ENCODE results near the gene POLL. TPM values are rescaled to one million over a fixed set of nuclear protein-coding genes. Genes with fewer than 3 reads are reported as not detected.
"Not testable (repeated sequence)": the region's sequence is repeated elsewhere in the genome, so short reads cannot be mapped to it uniquely, and the experiment has no call there.

POLL gene
- polyA plus RNA-seq (2013, experiment 1 of 2): 9.4 TPM
- 10.0 TPM for polyA plus RNA-seq (2013, experiment 2 of 2)

DNA sequence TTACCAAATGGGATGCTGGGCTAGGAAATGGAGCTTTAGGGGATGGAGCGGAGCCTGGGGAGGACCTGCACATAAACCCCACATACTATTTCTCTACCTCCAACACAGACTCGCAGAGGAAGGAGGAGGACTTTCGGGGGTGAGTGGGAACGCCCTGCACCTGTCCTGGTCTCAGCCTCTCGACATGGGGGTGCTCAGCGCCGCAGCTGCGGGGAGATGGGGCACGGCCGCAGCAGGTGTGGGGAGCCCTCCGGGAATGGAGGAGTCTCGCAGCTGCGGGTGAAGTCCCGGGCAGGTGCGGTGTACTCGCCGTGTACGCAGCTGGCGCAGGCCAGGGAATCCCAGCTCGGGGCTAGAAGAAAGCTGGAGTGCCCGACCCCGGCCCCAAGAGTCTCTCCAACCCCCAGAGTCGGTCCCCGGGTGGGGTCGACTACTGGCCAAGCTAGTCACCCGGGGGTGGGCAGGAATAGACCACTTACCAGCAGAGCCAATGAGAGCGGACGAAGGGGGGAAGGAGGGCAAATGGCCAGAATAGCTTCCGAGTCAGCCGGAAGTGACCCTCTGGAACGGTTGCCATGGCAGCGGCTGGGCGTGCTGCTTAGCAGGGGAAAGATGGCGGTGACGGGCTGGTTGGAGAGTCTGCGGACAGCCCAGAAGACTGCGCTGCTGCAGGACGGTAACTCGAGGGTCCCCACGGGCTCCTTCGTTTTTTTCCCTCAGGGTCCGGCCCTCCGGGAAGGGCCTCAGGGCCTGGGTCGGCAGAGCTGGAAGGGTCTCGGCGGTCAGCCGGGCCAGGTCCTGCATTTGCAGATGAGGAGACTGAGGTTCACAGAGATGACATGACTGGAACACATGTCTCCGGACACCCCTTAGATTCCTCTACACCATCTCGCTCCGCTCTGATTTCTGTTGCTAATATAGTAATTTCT, at the start of gene POLL, which contains the start of gene DPCD:
Gene POLL, minus strand, starts transcription at position 533 of the 929 bp plus-strand sequence. CDS start 897 bp downstream, outside the sequence.
Gene DPCD, plus strand, starts transcription at position 597 of the 929 bp plus-strand sequence. Its CDS starts 16 bp downstream, at position 613.
- H3K36me3 ChIP-seq (ENCODE audit: control insufficient read depth, insufficient read depth, low read length): no peaks in the 10 kb centered on the region
- H3K27ac ChIP-seq (ENCODE audit: low read depth, low read length): no peak within 1 kb of the TSS
- H3K9ac ChIP-seq (ENCODE audit: low read length): peak within 1 kb of the TSS; percentile 91
- H2AK5ac ChIP-seq (ENCODE audit: low read length): no peak within 1 kb of the TSS
- no peak within 1 kb of the TSS for H2BK120ac ChIP-seq (ENCODE audit: low read depth, low read length)
- H4K5ac ChIP-seq (ENCODE audit: low read length): no peak within 1 kb of the TSS
- H3K4me1 ChIP-seq (ENCODE audit: control insufficient read depth, low read depth, low read length): peaks cover 6% of the 10 kb centered on the region
- H3K4ac ChIP-seq (ENCODE audit: low read depth, low read length): peak within 1 kb of the TSS; percentile 44
- H3K79me2 ChIP-seq (ENCODE audit: control insufficient read depth, insufficient read depth, low read length): peaks cover 4% of the 10 kb centered on the region
- peak within 1 kb of the TSS; percentile 90 for H3K4me3 ChIP-seq (ENCODE audit: low read length)
- H3K23ac ChIP-seq (ENCODE audit: low read length): peak within 1 kb of the TSS; percentile 72
- H3K18ac ChIP-seq (ENCODE audit: low read length): peak within 1 kb of the TSS; percentile 35
- peak within 1 kb of the TSS; percentile 90 for H3K4me2 ChIP-seq (ENCODE audit: low read length)
- no peaks in the 10 kb centered on the region for H3K27me3 ChIP-seq (ENCODE audit: insufficient read depth, low read length, poor library complexity)
- H3K56ac ChIP-seq (ENCODE audit: low read length): peak within 1 kb of the TSS; percentile 96
- H2BK5ac ChIP-seq (ENCODE audit: low read length): peak within 1 kb of the TSS; percentile 13
- H2BK15ac ChIP-seq (replicated peaks; ENCODE audit: low read depth): no peak within 1 kb of the TSS
- WGBS (ENCODE audit: extremely low coverage, insufficient coverage, low lambda C conversion rate): no CpG with 5 or more reads among the region's 50 CpGs
- H3K79me1 ChIP-seq (ENCODE audit: low read length): peaks cover 7% of the 10 kb centered on the region
- H4K8ac ChIP-seq (ENCODE audit: low read depth, low read length): peak within 1 kb of the TSS; percentile 1
- DNase-seq: peak; percentile 97

DNA sequence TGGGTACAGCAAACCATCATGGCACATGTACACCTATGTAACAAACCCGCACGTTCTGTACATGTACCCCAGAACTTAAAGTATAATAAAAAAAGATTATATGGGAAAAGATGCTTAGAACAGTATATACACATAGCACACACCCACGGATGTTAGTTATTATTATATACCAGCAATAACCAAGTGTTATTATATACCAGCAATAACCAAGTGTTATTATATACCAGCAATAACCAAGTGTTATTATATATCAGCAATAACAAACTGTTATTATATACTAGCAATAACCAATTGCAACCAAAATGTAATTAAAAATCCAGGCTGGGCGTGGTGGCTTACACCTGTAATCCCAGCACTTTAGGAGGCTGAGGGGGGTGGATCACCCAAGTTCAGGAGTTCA, 45.5 kb upstream of the POLL start:
- WGBS (ENCODE audit: extremely low coverage, insufficient coverage, low lambda C conversion rate): no CpG with 5 or more reads among the region's 4 CpGs
- H3K4me1 ChIP-seq (ENCODE audit: control insufficient read depth, low read depth, low read length); H3K36me3 ChIP-seq (ENCODE audit: control insufficient read depth, insufficient read depth, low read length); H3K18ac ChIP-seq (ENCODE audit: low read length); H3K4me2 ChIP-seq (ENCODE audit: low read length); DNase-seq; H2BK120ac ChIP-seq (ENCODE audit: low read depth, low read length); H3K9ac ChIP-seq (ENCODE audit: low read length); H2AK5ac ChIP-seq (ENCODE audit: low read length); H3K23ac ChIP-seq (ENCODE audit: low read length); H2BK15ac ChIP-seq (replicated peaks; ENCODE audit: low read depth); H3K79me1 ChIP-seq (ENCODE audit: low read length); H3K56ac ChIP-seq (ENCODE audit: low read length); H2BK5ac ChIP-seq (ENCODE audit: low read length); H3K27me3 ChIP-seq (ENCODE audit: insufficient read depth, low read length, poor library complexity); H3K27ac ChIP-seq (ENCODE audit: low read depth, low read length); H4K8ac ChIP-seq (ENCODE audit: low read depth, low read length); H3K4ac ChIP-seq (ENCODE audit: low read depth, low read length); H3K4me3 ChIP-seq (ENCODE audit: low read length); H3K79me2 ChIP-seq (ENCODE audit: control insufficient read depth, insufficient read depth, low read length); H4K5ac ChIP-seq (ENCODE audit: low read length): not testable (repeated sequence)

DNA sequence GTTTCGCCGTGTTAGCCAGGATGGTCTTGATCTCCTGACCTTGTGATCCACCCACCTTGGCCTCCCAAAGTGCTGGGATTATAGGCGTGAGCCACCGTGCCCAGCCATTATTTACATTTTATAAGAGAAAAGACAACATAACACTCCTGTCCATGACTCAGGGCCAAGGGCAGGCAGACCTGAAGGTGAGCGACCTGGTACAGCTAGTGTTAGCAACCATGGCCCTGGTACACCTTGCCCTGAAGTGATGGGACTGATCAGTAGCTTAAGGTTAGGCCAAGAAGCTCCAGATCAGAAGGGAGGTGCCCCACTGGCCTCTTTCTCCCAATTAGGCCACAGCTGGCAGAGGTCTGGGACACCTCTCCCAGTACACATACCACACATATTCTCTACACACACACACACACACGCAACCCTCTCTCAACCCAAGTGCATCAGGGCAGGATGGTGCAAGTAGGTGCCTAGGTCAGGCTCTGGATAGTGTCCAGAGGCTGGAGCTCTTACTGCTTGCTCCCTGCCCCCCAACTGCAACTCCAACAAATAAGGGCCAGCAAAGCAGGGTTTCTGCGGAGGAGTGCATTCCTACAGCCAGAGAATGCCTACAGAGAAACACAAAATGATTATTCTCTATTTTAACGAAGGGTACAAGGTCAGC, 43.9 kb upstream of the POLL start:
- WGBS (ENCODE audit: extremely low coverage, insufficient coverage, low lambda C conversion rate): no CpG with 5 or more reads among the region's 8 CpGs
- Histone ChIP-seq H2AK5ac (ENCODE audit: low read length) (no peak overlapping the region), H3K56ac (ENCODE audit: low read length) (peak overlapping the region; percentile 22), H3K4ac (ENCODE audit: low read depth, low read length) (no peak overlapping the region), H3K23ac (ENCODE audit: low read length) (no peak overlapping the region), H3K27ac (ENCODE audit: low read depth, low read length) (no peak overlapping the region), H2BK5ac (ENCODE audit: low read length) (no peak overlapping the region), H3K79me1 (ENCODE audit: low read length) (peaks cover 2% of the 10 kb centered on the region), H2BK15ac (replicated peaks; ENCODE audit: low read depth) (no peak overlapping the region), H3K79me2 (ENCODE audit: control insufficient read depth, insufficient read depth, low read length) (no peaks in the 10 kb centered on the region), H3K27me3 (ENCODE audit: insufficient read depth, low read length, poor library complexity) (no peaks in the 10 kb centered on the region), H3K4me1 (ENCODE audit: control insufficient read depth, low read depth, low read length) (peaks cover 6% of the 10 kb centered on the region), H3K4me3 (ENCODE audit: low read length) (no peak overlapping the region), H3K9ac (ENCODE audit: low read length) (no peak overlapping the region), H3K36me3 (ENCODE audit: control insufficient read depth, insufficient read depth, low read length) (no peaks in the 10 kb centered on the region), H4K5ac (ENCODE audit: low read length) (no peak overlapping the region), H4K8ac (ENCODE audit: low read depth, low read length) (no peak overlapping the region), H3K4me2 (ENCODE audit: low read length) (no peak overlapping the region), H2BK120ac (ENCODE audit: low read depth, low read length) (no peak overlapping the region), H3K18ac (ENCODE audit: low read length) (no peak overlapping the region)
- DNase-seq: no peak

DNA sequence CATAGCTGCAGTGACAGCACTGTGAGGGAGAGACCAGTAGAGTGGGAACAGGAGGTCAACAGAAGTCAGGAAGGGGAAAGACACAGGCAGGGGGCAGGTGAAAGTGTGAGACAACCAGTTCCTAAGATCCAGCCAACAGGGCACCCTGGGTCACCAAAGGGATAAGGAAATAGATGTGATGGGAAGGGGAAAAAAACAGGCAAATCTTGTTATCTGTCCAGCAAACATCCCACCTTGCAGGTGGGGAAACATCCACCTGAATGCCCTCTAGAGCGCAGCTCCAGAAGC, 42.5 kb upstream of the POLL start:
- no peak overlapping the region for H3K4ac ChIP-seq (ENCODE audit: low read depth, low read length)
- H2BK120ac ChIP-seq (ENCODE audit: low read depth, low read length): no peak overlapping the region
- H3K18ac ChIP-seq (ENCODE audit: low read length): no peak overlapping the region
- peaks cover 2% of the 10 kb centered on the region for H3K79me1 ChIP-seq (ENCODE audit: low read length)
- H3K79me2 ChIP-seq (ENCODE audit: control insufficient read depth, insufficient read depth, low read length): no peaks in the 10 kb centered on the region
- H2BK15ac ChIP-seq (replicated peaks; ENCODE audit: low read depth): no peak overlapping the region
- H3K4me1 ChIP-seq (ENCODE audit: control insufficient read depth, low read depth, low read length): peaks cover 6% of the 10 kb centered on the region
- H3K4me2 ChIP-seq (ENCODE audit: low read length): no peak overlapping the region
- no peak overlapping the region for H4K8ac ChIP-seq (ENCODE audit: low read depth, low read length)
- no peaks in the 10 kb centered on the region for H3K27me3 ChIP-seq (ENCODE audit: insufficient read depth, low read length, poor library complexity)
- H3K27ac ChIP-seq (ENCODE audit: low read depth, low read length): no peak overlapping the region
- peak overlapping the region; percentile 38 for H3K56ac ChIP-seq (ENCODE audit: low read length)
- peak; percentile 72 for DNase-seq
- H4K5ac ChIP-seq (ENCODE audit: low read length): no peak overlapping the region
- H3K23ac ChIP-seq (ENCODE audit: low read length): no peak overlapping the region
- H3K36me3 ChIP-seq (ENCODE audit: control insufficient read depth, insufficient read depth, low read length): no peaks in the 10 kb centered on the region
- H3K9ac ChIP-seq (ENCODE audit: low read length): no peak overlapping the region
- H2AK5ac ChIP-seq (ENCODE audit: low read length): no peak overlapping the region
- no peak overlapping the region for H2BK5ac ChIP-seq (ENCODE audit: low read length)
- no CpG with 5 or more reads among the region's 1 CpG for WGBS (ENCODE audit: extremely low coverage, insufficient coverage, low lambda C conversion rate)
- no peak overlapping the region for H3K4me3 ChIP-seq (ENCODE audit: low read length)

DNA sequence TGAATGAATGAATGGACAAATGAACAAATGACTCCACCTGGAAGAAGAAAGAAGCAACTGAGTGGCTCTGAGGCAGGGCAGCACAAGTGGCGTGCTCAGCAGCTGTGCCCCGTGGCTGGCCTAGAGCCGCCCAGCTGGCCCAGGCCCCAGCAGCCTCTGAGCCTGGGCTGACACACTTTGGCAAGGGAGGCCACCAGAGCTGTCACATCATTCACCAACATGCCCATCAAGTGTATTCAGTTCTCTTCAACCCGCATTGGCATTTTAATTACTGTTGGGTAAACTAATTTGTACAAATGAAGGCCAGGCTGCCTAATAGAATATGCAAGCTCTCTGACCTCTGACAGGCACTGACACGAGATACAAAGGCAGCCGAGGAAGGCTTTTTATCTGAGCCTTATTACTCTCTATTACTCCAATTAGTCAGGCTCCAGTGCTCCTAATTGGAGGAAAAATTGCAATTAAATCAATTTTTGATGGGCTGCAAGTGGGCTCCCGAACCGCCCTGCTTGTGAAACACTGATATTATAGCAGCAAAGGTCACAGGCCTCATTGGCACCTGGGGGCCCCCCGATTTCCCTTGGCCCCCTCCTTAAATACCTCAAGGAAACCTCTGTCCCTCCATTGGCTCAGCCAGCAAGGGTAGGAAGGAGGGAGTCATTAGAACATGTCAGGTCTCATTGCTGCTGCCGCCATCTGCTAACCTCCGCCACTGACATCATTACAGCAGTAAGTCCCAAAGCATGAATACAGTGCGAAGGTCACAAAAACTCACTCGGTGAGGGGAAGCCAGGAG, 42.0 kb upstream of the POLL start:
- no peak overlapping the region for H3K4me3 ChIP-seq (ENCODE audit: low read length)

More for the DNA sequence above, 42.0 kb upstream of the POLL start:
- no peak overlapping the region for H3K4ac ChIP-seq (ENCODE audit: low read depth, low read length)
- H3K56ac ChIP-seq (ENCODE audit: low read length): peak overlapping the region; percentile 38
- DNase-seq: no peak
- no peak overlapping the region for H3K23ac ChIP-seq (ENCODE audit: low read length)
- peak overlapping the region; percentile 55 for H2BK5ac ChIP-seq (ENCODE audit: low read length)
- no peak overlapping the region for H2AK5ac ChIP-seq (ENCODE audit: low read length)
- H4K5ac ChIP-seq (ENCODE audit: low read length): no peak overlapping the region
- peak overlapping the region; percentile 34 for H3K18ac ChIP-seq (ENCODE audit: low read length)
- H3K9ac ChIP-seq (ENCODE audit: low read length): no peak overlapping the region
- peaks cover 2% of the 10 kb centered on the region for H3K79me1 ChIP-seq (ENCODE audit: low read length)
- peaks cover 6% of the 10 kb centered on the region for H3K4me1 ChIP-seq (ENCODE audit: control insufficient read depth, low read depth, low read length)
- no peaks in the 10 kb centered on the region for H3K27me3 ChIP-seq (ENCODE audit: insufficient read depth, low read length, poor library complexity)
- H4K8ac ChIP-seq (ENCODE audit: low read depth, low read length): no peak overlapping the region
- no peaks in the 10 kb centered on the region for H3K79me2 ChIP-seq (ENCODE audit: control insufficient read depth, insufficient read depth, low read length)
- no peak overlapping the region for H2BK15ac ChIP-seq (replicated peaks; ENCODE audit: low read depth)
- H3K4me2 ChIP-seq (ENCODE audit: low read length): no peak overlapping the region
- no peak overlapping the region for H2BK120ac ChIP-seq (ENCODE audit: low read depth, low read length)
- no peaks in the 10 kb centered on the region for H3K36me3 ChIP-seq (ENCODE audit: control insufficient read depth, insufficient read depth, low read length)
- WGBS (ENCODE audit: extremely low coverage, insufficient coverage, low lambda C conversion rate): no CpG with 5 or more reads among the region's 13 CpGs
- H3K27ac ChIP-seq (ENCODE audit: low read depth, low read length): peak overlapping the region; percentile 22

Measured in mesendoderm (in vitro differentiated cells).